HG02798 (cell line): ENCODE data around the gene TXNDC8.
"Not testable (repeated sequence)": the region's sequence is repeated elsewhere in the genome, so short reads cannot be mapped to it uniquely, and the experiment has no call there.

Source experiments
- ATAC-seq: cut with Tn5 transposase; IDR thresholded peaks from one replicate; pipeline ENCODE4 v1.9.1; 2021; ENCODE audit warnings: mild to moderate bottlenecking; ENCODE audit not compliant: unreplicated experiment, poor library complexity

TXNDC8 gene

GRCh38 chr9:110337727-110338126, at the start of gene TXNDC8:
Gene TXNDC8, minus strand, starts transcription at chr9:110337863.
- no peak for ATAC-seq

GRCh38 chr9:110383491-110383890, 45.8 kb upstream of the TXNDC8 start:
- ATAC-seq, result no peak

- no peak for ATAC-seq
Observed at GRCh38 chr9:110382731-110383130, 45.1 kb upstream of the TXNDC8 start.

GRCh38 chr9:110371411-110372007, 33.8 kb upstream of the TXNDC8 start:
- no peak for ATAC-seq

GRCh38 chr9:110370315-110370714, 32.7 kb upstream of the TXNDC8 start:
- no peak for ATAC-seq

- no peak for ATAC-seq
Observed at GRCh38 chr9:110364451-110364850, 26.8 kb upstream of the TXNDC8 start.

- not testable (repeated sequence) for ATAC-seq
Observed at GRCh38 chr9:110358992-110359391, 21.3 kb upstream of the TXNDC8 start.

GRCh38 chr9:110357505-110357904, 19.8 kb upstream of the TXNDC8 start:
- no peak for ATAC-seq

GRCh38 chr9:110356639-110357395, 19.2 kb upstream of the TXNDC8 start:
- ATAC-seq, result no peak

- no peak for ATAC-seq
Observed at GRCh38 chr9:110355911-110356310, 18.2 kb upstream of the TXNDC8 start.

GRCh38 chr9:110351009-110351467, 13.4 kb upstream of the TXNDC8 start:
- no peak for ATAC-seq

- ATAC-seq, result no peak
Observed at GRCh38 chr9:110346325-110346724, 8.7 kb upstream of the TXNDC8 start.

GRCh38 chr9:110344821-110345220, 7.2 kb upstream of the TXNDC8 start:
- no peak for ATAC-seq

- no peak for ATAC-seq
Observed at GRCh38 chr9:110343551-110343950, 5.9 kb upstream of the TXNDC8 start.

- ATAC-seq, result no peak
Observed at GRCh38 chr9:110340306-110340705, 2.6 kb upstream of the TXNDC8 start.

GRCh38 chr9:110338143-110338542, 480 bp upstream of the TXNDC8 start:
- no peak for ATAC-seq

- ATAC-seq, result no peak
Observed at GRCh38 chr9:110336363-110336762, 1.3 kb downstream of the TXNDC8 start.

GRCh38 chr9:110334871-110335270, 2.8 kb downstream of the TXNDC8 start:
- no peak for ATAC-seq

GRCh38 chr9:110334183-110334582, 3.5 kb downstream of the TXNDC8 start:
- no peak for ATAC-seq

- no peak for ATAC-seq
Observed at GRCh38 chr9:110332766-110333165, 4.9 kb downstream of the TXNDC8 start.

- no peak for ATAC-seq
Observed at GRCh38 chr9:110330484-110331105, 7.1 kb downstream of the TXNDC8 start.
